HG02973 (cell line): ENCODE data around the gene PPM1D.

Source experiments
- ATAC-seq: cut with Tn5 transposase; IDR thresholded peaks from one replicate; pipeline ENCODE4 v1.9.1; 2021; ENCODE audit warnings: moderate library complexity; ENCODE audit not compliant: unreplicated experiment

PPM1D gene

DNA sequence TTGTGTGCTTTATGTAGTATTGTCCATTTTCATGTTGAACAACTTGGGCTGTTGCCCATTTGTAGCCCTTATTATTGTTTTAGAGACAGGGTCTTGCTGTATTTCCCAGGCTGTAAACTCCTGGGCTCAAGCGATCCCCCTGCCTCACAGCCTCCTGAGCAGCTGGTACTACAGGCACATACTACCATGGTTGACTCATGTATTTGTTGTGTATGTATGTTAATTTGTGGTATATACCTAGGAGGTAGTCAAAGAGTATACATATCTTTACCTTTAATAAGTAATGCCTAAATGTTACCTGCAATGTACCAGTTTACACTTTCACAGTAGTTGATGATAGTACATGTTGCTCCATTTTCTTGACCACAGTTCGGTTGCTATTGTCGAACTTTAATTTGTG is 18.1 kb downstream of the PPM1D start:
- no peak for ATAC-seq

DNA sequence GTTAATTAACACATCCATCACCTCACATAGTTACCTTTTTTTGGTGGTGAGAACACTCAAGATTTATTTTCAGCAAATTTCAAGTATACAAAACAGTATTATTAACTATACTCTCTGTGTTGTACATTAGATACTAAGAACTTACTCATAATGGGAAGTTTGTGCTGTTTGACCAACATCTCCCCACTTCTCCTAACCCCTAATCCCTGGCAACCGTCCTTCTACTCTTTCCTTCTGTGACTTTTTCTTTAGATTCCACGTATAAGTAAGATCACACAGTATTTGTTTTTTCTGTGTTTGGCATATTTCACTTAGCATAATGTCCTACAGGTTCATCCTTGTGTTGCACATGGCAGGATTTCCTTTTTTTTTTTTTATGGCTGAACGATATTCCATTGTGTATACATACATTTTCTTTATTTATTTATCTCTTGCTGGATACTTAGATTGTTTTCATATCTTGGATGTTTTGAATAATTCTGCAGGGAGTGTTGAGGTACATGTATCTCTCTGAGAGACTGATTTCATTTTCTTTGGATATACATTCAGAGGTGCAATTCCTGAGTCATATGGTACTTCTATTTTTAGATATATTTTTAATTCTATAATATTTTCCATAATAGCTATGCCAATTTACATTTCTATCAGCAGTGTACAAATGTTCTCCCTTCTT is 19.0 kb downstream of the PPM1D start:
- no peak for ATAC-seq

DNA sequence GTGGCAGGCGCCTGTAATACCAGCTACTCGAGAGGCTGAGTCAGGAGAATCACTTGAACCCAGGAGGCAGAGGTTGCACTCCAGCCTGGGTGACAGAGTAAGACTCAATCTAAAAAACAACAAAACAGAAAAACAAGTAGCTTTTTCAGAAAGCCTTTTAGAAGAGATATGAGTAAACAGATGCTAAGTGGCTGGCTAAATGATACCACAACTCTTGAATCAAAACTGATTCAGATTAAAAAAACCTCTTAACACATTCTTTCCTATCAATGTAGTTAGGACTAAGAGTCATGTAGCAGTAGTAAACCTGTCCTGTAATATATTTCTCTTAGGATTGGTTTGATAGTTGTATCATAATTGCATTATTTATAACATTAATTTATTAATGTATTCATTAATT is 23.0 kb downstream of the PPM1D start:
- no peak for ATAC-seq

DNA sequence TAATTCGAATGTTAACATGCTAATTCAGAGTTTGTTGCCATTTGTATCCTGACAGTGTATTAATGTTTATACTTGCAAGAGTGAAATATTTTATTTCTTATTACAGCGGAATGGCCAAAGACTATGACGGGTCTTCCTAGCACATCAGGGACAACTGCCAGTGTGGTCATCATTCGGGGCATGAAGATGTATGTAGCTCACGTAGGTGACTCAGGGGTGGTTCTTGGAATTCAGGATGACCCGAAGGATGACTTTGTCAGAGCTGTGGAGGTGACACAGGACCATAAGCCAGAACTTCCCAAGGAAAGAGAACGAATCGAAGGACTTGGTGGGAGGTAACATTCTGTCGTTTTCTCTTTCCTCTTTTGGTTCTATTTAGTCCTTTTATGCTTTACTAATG is 23.4 kb downstream of the PPM1D start:
- ATAC-seq: no peak

DNA sequence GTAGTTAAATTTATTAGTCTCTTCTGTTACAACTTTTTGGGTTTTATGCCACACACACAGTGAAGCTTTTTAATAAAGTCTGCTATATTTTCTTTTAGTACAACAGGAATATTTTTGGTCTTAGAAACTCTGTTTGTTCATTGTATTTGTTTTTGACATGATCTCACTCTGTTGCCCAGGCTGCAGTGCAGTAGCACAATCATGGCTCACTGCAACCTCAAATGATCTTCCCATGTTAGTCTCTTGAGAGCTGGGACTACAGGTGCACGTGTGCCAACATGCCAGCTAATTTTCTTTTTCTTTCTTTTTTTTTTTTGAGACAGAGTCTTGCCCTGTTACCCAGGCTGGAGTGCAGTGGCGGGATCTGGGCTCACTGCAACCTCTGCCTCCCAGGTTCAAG is 27.1 kb downstream of the PPM1D start:
- no peak for ATAC-seq

DNA sequence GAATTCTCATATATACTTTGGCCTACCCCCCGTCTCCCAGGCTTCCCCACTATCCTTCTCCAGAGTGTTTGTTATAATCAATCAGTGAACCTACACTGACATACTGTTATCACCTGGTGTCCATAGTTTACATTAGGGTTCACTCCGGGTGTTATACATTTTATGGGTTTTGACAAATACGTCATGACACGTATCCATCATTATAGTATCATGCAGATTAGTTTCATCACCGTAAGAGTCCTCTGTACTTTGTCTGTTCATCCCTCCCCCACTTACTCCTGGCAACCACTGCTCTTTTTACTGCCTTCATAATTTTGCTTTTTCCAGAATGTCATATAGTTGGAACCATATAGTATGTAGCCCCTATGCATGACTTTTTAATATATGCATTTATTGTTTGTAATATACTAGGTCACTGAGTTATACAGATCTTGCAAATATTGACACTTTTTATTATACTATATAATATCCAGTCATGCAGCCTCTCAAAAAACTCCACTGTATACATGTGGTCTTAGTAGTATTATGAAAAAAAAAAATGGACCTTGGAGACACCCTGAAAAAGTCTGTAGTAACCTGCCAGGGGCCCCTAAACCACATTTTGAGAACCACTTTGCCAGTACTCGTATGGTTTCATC is 28.4 kb downstream of the PPM1D start:
- no peak for ATAC-seq

DNA sequence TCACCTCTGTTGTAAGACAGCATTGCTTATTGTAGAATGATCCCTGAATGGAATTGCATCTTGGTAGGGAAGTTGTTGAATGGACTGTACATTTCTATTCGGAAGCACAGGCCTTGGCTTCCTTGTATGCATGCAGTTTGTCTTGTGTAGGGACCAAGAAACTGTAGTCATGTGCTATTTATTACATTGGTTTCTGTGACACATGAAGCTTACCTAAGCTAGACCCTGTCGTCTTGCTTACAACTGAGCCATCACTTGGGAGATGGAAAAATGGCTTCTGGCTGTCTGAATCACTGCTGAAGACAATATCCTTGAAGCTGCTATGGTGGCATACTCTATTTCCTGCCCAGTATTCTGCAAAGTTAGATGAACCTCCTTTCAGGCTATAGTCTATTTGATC is 29.1 kb downstream of the PPM1D start:
- no peak for ATAC-seq

DNA sequence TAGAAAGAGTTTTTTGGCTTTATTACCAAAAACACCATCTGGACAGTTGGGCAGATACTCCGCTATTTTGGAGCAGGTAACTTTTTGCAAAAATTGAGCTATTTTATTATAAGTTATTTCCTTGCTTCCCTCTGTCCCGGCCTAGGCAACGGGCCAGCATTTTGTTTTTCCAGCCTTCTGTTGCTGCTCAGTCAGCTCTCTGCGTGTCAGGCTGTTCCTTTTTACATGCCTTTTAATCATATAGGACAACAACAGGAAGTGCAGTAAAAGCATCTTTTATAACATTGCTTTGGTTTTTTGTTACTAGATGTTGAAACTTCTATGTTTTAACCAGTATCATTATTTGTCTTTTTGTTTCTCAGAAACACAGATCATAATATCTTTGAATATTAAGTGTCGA is 30.4 kb downstream of the PPM1D start:
- ATAC-seq: no peak

DNA sequence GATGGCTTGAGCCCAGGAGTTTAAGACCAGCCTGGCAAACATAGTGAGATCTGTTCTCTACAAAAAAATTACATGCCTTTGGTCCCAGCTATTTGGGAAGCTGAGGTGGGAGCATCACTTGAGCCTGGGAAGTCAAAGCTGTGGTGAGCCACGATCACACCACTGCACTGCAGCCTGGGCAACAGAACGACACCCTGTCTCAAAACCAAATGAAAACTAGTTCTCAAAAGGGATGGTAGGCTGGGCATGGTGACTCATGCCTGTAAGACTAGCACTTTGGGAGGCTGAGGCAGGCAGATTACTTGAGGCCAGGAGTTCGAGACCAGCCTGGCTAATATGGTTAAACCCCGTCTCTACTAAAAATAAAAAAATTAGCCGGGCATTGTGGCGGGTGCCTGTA is 31.1 kb downstream of the PPM1D start:
- ATAC-seq: no peak

DNA sequence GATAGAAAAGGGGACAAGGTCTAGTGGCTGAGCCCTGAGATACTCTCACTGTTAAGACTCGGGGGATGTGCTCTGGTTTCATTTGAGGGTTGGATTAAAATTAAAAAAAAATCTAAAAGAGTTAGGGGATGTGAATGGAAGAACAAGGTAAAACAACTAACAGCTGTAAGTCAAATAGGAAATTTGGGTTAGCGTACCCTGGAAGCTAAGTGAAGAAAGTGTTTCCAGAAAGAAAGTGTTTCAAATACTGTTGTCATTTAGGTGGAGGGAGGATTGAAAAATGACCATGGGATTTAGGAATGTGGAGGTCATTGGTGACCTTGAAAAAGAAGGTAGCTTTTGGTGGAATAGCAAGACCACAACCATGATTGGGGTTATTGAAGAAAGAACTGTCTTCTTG is 37.7 kb downstream of the PPM1D start:
- no peak for ATAC-seq

DNA sequence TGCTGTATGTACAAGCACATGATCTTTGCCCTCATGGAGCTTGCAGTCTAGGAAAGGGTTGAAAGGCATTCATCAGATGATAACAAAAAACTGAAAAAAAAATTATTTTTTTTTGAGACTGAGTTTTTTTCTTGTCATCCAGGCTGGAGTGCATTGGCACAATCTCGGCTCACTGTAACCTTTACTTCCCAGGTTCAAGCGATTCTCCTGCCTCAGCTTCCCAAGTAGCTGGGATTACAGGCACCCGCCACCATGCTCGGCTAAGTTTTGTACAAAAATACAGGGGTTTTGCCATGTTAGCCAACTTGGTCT is 39.0 kb downstream of the PPM1D start:
- no peak for ATAC-seq

DNA sequence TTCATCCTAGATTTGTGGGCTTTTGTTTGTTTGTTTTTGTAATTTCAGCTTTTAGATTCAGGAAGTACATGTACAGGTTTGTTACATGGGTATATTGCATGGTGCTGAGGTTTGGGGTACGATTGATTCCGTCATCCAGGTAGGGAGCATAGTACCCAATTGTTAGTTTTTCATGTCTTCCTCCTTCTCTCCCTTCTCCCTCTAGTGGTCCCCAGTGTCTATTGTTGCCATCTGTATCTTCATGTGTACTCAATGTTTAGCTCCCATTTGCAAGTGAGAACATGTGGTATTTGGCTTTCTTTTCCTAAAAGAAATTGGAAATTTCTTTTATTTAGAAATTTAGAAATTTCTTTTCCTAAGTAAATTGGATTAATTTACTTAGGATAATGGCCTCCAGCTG is 40.5 kb downstream of the PPM1D start:
- ATAC-seq: no peak

DNA sequence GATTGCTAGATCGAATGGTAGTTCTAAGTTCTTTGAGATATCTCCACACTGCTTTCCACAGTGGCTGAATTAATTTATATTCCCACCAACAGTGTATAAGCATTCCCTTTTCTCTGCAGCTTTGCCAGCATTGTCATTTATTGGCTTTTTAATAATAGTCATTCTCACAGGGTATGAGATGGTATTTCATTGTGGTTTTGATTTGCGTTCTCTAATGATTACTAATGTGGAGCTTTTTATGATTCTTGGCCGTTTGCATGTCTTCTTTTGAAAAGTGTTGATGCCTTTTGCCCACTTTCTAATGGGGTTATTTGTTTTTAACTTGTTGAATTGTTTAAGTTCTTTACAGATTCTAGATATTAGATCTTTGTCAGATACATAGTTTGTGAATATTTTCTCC is 41.1 kb downstream of the PPM1D start:
- ATAC-seq: no peak

DNA sequence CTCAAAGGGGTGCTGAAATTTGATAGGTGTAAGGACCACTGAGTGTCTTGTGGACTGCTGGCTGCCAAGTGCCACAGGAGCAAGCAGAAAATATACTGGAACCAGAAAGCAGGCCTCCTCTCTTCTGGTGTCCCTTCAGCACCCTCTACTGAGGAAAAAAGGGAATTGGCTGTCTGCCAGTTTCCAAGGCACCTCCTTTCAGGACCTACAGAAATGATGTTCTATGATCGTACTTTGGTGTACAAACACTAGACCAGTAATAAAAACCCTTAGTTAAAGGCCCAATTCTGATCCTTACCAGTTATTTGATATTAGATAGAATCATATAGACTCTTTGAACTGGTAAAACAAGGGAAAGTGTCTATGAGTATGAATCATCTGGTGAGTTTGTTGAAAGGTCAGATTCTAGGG is 41.8 kb downstream of the PPM1D start:
- ATAC-seq: no peak

DNA sequence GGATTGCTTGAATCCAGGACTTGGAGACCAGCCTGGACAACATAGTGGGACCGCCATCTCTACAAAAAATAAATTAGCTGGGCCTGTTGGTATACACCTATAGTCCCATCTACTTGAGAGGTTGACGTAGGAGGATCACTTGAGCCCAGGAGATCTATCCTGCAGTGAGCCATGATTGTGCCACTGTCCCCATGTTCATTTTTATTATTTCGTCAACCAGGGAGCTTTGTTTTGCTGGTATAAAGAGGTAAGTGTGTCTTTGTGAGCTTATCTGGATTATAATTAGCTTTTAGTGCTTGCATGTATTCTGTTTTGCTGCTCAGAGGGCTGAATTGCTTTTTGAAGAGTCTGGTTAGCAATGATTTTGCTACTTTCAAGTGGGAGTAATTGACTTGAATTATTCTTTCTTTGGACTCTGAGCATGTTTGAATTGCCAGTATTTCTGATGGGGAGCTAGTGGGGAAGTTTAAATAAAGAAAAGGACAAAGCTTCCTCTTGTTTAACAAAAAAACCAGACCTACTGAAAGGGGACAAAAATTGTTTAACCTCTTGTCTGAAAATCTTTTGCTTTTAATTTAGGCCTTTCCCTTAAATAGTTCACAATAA is 46.0 kb downstream of the PPM1D start:
- ATAC-seq: no peak

DNA sequence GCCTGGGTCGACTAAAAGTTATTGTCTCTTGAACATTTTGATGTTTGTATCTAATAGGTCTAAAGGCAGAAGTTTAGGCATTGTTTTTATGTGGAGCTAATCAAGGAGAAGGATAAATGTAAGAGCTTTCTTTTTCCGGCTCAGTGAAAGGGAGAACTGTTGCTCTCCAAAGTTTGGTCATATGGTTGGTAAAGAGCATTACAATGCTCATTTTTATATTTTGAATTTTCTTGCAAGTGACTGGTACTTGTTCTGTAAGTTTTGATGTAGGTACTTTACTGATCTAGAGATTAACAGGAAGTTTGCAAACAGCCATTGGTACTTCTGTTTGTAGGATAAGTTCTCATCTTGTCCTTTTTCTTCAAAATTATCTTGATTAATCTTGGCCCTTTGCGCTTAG is 46.7 kb downstream of the PPM1D start:
- no peak for ATAC-seq

DNA sequence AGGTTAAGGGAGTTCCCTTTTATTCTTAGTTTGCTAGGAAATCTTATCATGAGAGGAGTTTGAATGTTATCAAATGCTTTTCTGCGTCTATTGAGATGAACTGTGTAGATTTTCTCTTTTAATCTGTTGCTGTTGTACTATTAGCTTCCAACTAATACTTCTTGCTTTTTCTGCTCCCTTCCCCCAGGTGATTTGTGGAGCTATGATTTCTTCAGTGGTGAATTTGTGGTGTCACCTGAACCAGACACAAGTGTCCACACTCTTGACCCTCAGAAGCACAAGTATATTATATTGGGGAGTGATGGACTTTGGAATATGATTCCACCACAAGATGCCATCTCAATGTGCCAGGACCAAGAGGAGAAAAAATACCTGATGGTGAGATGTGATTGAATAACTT is 47.7 kb downstream of the PPM1D start:
- no peak for ATAC-seq

DNA sequence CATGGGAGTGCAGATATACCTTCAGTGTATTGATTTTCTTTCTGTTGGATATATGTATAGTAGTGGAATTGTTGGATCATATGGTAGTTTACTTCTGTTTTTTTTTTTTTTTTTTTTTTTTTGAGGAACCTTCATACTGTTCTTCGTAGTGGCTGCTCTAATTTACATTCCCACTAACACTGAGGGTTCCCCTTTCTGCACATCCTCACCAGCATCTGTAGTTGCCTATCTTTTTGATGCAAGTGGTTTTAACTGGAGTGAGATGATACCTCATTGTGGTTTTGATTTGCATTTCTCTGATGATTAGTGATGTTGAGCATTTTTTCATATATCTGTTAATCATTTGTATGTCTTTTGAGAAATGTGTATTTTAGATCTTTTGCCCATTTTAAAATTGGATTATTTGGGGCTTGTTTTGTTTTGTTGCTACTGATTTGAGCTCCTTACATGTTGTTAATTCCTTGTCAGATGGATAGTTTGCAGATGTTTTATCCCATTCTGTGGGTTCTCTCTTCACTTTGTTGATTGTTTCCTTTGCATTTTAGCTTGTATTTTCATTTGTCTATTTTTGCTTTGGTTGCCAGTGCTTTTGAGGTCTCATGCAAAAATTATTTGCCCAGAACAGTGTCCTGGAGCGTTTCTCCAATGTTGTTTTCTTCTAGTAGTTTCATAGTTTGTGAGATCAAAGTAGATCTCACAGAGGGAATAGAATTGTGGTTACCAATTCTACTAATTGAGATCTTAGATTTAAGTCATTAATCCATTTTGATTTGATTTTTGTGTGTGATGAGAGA is 52.7 kb downstream of the PPM1D start:
- ATAC-seq: peak; percentile 87

DNA sequence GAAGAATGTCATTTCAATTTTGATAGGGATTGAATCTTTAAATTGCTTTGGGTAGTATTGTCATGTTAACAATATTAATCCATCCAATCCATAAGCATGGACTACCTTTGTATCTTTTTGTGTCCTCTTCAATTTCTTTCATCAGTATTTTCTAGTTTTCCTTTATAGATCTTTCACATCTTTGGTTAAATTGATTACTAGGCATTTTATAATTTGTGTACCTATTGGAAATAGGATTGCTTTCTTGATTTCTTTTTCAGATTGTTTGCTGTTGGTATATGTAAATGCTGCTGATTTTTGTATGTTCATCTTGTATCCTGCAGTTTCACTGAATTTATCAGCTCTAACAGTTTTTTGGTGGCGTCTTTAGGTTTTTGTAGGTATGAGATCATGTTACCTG is 53.6 kb downstream of the PPM1D start:
- ATAC-seq: no peak

DNA sequence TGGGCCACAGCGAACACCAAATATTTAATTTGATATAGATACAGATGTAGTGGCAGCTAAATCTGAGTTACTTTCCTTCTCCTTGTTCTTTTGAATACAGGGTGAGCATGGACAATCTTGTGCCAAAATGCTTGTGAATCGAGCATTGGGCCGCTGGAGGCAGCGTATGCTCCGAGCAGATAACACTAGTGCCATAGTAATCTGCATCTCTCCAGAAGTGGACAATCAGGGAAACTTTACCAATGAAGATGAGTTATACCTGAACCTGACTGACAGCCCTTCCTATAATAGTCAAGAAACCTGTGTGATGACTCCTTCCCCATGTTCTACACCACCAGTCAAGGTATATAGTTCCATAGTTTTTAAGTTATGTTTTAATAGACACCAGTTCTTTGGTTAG is 56.5 kb downstream of the PPM1D start:
- ATAC-seq: no peak

DNA sequence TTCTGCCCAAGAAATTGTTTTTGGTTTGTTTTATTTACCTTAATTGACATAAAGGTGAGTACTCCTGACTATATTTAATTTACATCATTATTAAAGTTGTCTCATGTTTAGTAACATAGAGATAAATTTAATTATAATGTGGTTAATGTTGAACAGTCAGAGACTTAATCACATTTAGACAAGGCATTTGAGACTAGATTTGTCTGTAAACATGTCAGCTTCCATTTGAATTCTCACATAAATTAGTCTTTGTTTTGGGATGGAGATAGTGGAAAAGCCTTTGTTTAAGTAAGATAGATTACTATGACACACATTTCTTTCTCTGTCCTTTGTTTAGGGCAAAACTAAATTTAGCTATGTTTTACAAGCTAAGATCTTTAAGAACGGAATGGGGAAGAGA is 59.2 kb downstream of the PPM1D start:
- ATAC-seq: no peak

DNA sequence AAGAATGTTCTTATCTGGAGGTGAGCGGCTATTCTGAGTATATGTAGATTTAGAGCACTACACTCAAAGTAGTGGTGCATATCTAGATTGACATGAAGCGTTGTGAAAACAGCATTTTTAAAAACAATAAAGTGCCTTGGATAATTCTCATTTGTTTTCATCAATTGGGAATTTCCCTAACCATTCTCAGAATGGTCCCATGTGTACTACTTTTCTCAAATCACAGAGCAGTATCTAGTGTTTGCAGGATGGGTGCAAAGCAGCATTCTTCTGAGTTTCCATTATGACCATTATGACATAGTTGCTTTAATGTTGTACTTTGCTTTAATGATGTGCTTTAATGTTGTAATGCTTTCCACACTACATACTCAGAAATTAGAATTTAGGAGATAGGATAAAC is 61.5 kb downstream of the PPM1D start:
- no peak for ATAC-seq
